CD4-positive, alpha-beta T cell (primary cell): Measurements from ENCODE around the gene RPS6KA3. TPM values are rescaled to one million over a fixed set of nuclear protein-coding genes. Genes with fewer than 3 reads are reported as not detected.

Experiments
- ATAC-seq: fragments of 200-7000 bp; cut with Tn5 transposase; one replicate; pipeline ENCODE4 v1.10.0; 2022; ENCODE audit warnings: mild to moderate bottlenecking; ENCODE audit not compliant: poor library complexity
- CTCF ChIA-PET: fragments of 350-600 bp; sonication (Branson Sonifier 250); formaldehyde crosslinking; loops from one replicate; lab custom pipeline; 2021; ENCODE audit warnings: antibody characterized with exemption, inconsistent platforms; lab: Charles Lee
- POLR2A ChIA-PET: fragments of 350-600 bp; sonication (Branson Sonifier 250); formaldehyde crosslinking; loops from one replicate; lab custom pipeline; 2021; ENCODE audit warnings: antibody characterized with exemption, inconsistent platforms; lab: Charles Lee
- DNase-seq, 14 experiments: peaks; one replicate each; pipeline ENCODE4 v3.0.0-alpha.2; 2013 to 2020; ENCODE audit warnings: mixed read lengths in 2 of 14
- H3K27ac ChIP-seq, 2 donors: one replicate each; pipeline versions ENCODE4 v1.5.1 to v1.7.0; 2013; ENCODE audit warnings: low read length in 2 of 2, low read depth in 1 of 2, mild to moderate bottlenecking in 1 of 2
- H3K27me3 ChIP-seq, 2 experiments: 1 replicate in 1 of 2; 2 replicates in 1 of 2; pipeline versions ENCODE4 v1.6.1 to v1.7.0; 2013; ENCODE audit warnings: low read length in 2 of 2, control low read depth in 1 of 2, mild to moderate bottlenecking in 1 of 2, moderate library complexity in 1 of 2; ENCODE audit not compliant: insufficient read depth in 2 of 2, control insufficient read depth in 1 of 2
- H3K36me3 ChIP-seq: one replicate; pipeline ENCODE4 v1.6.1; 2013; ENCODE audit warnings: low read length, control low read depth; ENCODE audit not compliant: insufficient read depth
- H3K4me1 ChIP-seq: one replicate; pipeline ENCODE4 v1.6.1; 2013; ENCODE audit warnings: low read length, control low read depth; ENCODE audit not compliant: insufficient read depth
- H3K4me3 ChIP-seq: one replicate; pipeline ENCODE4 v1.5.1; 2013; ENCODE audit warnings: mild to moderate bottlenecking, low read length, moderate library complexity
- H3K9me3 ChIP-seq, 2 experiments: 1 replicate in 1 of 2; 2 replicates in 1 of 2; pipeline versions ENCODE4 v1.6.1 to v1.7.0; 2013; ENCODE audit warnings: low read length in 2 of 2, mild to moderate bottlenecking in 2 of 2, control low read depth in 1 of 2, moderate library complexity in 1 of 2; ENCODE audit not compliant: control insufficient read depth in 1 of 2, insufficient read depth in 1 of 2
- H3K27ac Mint-ChIP-seq: one replicate; pipeline ENCODE4 v1.8.0; 2020; ENCODE audit warnings: mixed read lengths
- H3K27me3 Mint-ChIP-seq: one replicate; pipeline ENCODE4 v1.8.0; 2021; ENCODE audit warnings: mixed read lengths
- H3K36me3 Mint-ChIP-seq: one replicate; pipeline ENCODE4 v1.8.0; 2021; ENCODE audit warnings: low read depth, mixed read lengths
- H3K4me1 Mint-ChIP-seq: one replicate; pipeline ENCODE4 v1.8.0; 2021; ENCODE audit warnings: low read depth, mixed read lengths
- H3K4me3 Mint-ChIP-seq: one replicate; pipeline ENCODE4 v1.8.0; 2020; ENCODE audit warnings: mild to moderate bottlenecking, mixed read lengths
- H3K9me3 Mint-ChIP-seq: one replicate; pipeline ENCODE4 v1.8.0; 2020; ENCODE audit warnings: mixed read lengths
- intact Hi-C, 2 experiments: fragments of 100-400 bp; cut with DNase I in 1 of 2; cut with micrococcal nuclease in 1 of 2; formaldehyde crosslinking; loops; one replicate each; pipeline versions ENCODE4 v1.15.1 to v1.9.0; 2023 to 2025; cut with DNase I, micrococcal nuclease
- polyA plus RNA-seq, 2 donors: library from polyadenylated mRNA; unstranded; fragments of 120-200 nt; gene quantifications; one replicate each; pipeline ENCODE4 v1.2.1, GENCODE V29; 2013
- total RNA-seq, 174 experiments: library from RNA in 2 of 174; stranded (reverse) in 2 of 174; gene quantifications; one replicate each; pipeline ENCODE4 v1.2.3 and lab custom pipeline; 2021 to 2026
- TF ChIP-seq, protein P1 (sequence below): fragments of 200-600 bp; IDR thresholded peaks from one replicate; pipeline ENCODE4 v1.8.0; 2022; ENCODE audit warnings: antibody characterized with exemption, mild to moderate bottlenecking

Gene RPS6KA3
- total RNA-seq, result 10 to 100 TPM; 39.6 to 39.7 TPM
- 84.3 TPM for polyA plus RNA-seq (2013, experiment 1 of 2)
- polyA plus RNA-seq (2013, experiment 2 of 2), result 89.9 TPM
- 160 to 461 (median 262) reads per million in 172 experiments for total RNA-seq (lab: John Stamatoyannopoulos, UW)

DNA sequence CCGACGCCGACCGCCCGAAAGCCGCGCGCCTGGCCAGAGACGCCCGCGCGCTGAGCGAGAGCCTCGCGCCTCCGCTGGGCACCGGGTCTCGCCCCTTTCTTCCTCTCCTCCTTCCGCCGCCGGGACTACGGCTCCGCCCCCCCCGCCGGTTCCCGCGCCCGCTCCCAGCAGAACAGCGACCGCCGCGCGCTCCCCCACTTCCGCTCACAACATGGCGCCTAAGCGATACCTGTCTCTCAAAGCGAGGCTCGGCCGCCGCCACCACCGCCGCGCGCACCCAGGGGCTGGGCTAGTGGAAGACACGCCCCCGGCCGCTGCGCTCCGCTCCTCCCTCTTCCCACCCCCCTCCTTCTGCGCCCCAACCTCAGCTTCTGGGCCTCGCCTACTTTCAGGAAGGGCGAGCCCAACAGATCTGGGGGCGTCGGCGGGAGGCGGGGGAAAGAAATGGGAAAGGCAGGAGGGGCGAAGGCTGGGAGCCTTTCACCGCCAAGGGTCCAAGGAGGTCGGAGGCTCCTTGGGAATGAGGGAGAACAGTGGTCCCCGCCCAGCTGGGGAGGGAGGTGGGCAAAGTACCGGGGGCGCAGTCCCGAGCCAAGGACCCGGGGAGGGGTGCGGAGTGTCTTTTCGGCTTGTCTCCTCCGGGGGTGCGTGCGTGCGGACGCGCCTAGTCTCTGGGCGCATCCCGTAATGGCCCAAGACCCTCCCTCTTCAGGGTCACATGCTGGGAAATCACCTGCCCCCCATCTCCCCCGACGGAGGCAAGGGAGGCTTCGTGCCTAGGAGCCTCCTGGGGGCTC lies at the start of gene RPS6KA3:
Gene RPS6KA3 (minus strand): TSS at position 100 of the 797 bp plus-strand sequence. CDS start 277 bp downstream, outside the sequence.
- H3K9me3 ChIP-seq, result peaks cover 0 to 5% of the 10 kb centered on the region in 2 experiments
- Mint-ChIP-seq H3K36me3 (peaks cover 19% of the 10 kb centered on the region), H3K9me3 (no peaks in the 10 kb centered on the region), H3K27me3 (no peaks in the 10 kb centered on the region), H3K4me1 (peaks cover 29% of the 10 kb centered on the region), H3K4me3 (peak within 1 kb of the TSS; percentile 99), H3K27ac (peak within 1 kb of the TSS; percentile 97)
- peaks cover 15% of the 10 kb centered on the region for H3K4me1 ChIP-seq
- no peaks in the 10 kb centered on the region for H3K27me3 ChIP-seq
- ChIA-PET CTCF (interaction anchor here (0.7 kb wide), 1 partner anchor 913 kb away, joined by 3 read pairs; no protein-coding TSS in a partner anchor), POLR2A (interaction anchor here (0.6 to 2.4 kb wide), 8 partner anchors 11 to 1124 kb away, joined by 3 to 12 read pairs (median 4); partner anchors contain the start of gene EIF1AX)
- peaks cover under 1% of the 10 kb centered on the region for H3K36me3 ChIP-seq
- peak within 1 kb of the TSS; percentile 75 to 76 for H3K27ac ChIP-seq
- H3K4me3 ChIP-seq, result peak within 1 kb of the TSS; percentile 86
- intact Hi-C loops, result loop anchor here (10.0 kb wide), 2 partner anchors 148 to 1282 kb away; partner anchors contain the start of gene PHKA2 (in 1 of the 2)
- DNase-seq (peak; percentile 79 to 95 (median 89)), ATAC-seq (peak; percentile 81)
- TF ChIP-seq, protein P1, sequence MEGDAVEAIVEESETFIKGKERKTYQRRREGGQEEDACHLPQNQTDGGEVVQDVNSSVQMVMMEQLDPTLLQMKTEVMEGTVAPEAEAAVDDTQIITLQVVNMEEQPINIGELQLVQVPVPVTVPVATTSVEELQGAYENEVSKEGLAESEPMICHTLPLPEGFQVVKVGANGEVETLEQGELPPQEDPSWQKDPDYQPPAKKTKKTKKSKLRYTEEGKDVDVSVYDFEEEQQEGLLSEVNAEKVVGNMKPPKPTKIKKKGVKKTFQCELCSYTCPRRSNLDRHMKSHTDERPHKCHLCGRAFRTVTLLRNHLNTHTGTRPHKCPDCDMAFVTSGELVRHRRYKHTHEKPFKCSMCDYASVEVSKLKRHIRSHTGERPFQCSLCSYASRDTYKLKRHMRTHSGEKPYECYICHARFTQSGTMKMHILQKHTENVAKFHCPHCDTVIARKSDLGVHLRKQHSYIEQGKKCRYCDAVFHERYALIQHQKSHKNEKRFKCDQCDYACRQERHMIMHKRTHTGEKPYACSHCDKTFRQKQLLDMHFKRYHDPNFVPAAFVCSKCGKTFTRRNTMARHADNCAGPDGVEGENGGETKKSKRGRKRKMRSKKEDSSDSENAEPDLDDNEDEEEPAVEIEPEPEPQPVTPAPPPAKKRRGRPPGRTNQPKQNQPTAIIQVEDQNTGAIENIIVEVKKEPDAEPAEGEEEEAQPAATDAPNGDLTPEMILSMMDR, result no peak

DNA sequence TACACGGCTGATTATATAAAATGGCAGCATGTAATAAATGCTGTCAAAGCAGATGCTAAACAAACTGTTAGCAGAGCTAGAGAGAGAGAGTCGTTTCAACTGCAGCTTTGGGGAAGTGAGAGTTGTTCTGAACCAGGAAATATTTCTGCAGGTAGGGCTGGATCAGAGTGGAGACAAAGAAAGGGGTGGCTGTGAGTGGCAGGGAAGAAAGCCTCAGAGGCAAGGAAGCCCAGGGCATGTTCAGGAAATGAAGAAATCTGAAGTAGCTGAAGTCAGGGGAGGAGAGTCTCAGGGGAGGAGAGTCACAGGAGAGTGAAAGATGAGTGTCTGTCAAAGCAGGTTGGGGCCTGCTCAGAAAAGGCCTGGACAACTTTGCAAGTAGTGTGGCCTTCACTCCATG lies 48.4 kb upstream of the RPS6KA3 start:
- Histone ChIP-seq H3K9me3 (no peaks in the 10 kb centered on the region), H3K4me1 (peaks cover 4% of the 10 kb centered on the region), H3K27ac (no peak overlapping the region), H3K4me3 (no peak overlapping the region), H3K36me3 (no peaks in the 10 kb centered on the region), H3K27me3 (no peaks in the 10 kb centered on the region)
- DNase-seq (no peak), ATAC-seq (no peak)
- Mint-ChIP-seq H3K9me3 (no peaks in the 10 kb centered on the region), H3K36me3 (no peaks in the 10 kb centered on the region), H3K27ac (peak overlapping the region; percentile 27), H3K4me1 (peaks cover 26% of the 10 kb centered on the region), H3K27me3 (no peaks in the 10 kb centered on the region), H3K4me3 (no peak overlapping the region)
- ChIA-PET POLR2A (no interaction called here), CTCF (no interaction called here)
- TF ChIP-seq, protein P1, result no peak
- intact Hi-C loops, result no loop called here

DNA sequence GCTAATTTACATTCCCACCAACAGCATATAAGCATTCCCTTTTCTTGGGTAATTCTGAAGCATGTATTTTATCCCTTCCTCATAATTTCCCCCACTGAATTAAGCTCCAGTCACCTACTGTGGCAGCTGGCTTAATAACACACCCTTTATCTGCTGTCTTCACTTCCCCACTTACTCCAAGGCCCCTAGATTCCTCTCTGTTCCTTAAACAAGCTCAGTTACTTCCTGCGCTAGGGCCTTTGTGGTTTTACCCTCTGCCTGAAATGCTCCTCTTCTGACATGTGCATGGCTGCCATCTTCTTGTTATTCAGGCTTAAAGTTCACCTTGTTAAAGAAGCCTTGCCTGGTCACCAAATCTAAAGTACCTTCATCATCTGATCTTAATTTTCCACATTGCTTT lies 47.2 kb upstream of the RPS6KA3 start:
- CTCF ChIA-PET, result no interaction called here

More for the DNA sequence above, 47.2 kb upstream of the RPS6KA3 start:
- POLR2A ChIA-PET, result no interaction called here
- no peaks in the 10 kb centered on the region for H3K36me3 ChIP-seq
- no peak overlapping the region for H3K4me3 ChIP-seq
- Mint-ChIP-seq H3K36me3 (no peaks in the 10 kb centered on the region), H3K4me3 (no peak overlapping the region), H3K27ac (no peak overlapping the region), H3K4me1 (peaks cover 19% of the 10 kb centered on the region), H3K9me3 (no peaks in the 10 kb centered on the region), H3K27me3 (no peaks in the 10 kb centered on the region)
- no peaks in the 10 kb centered on the region for H3K9me3 ChIP-seq
- TF ChIP-seq, protein P1, result no peak
- peaks cover 4% of the 10 kb centered on the region for H3K4me1 ChIP-seq
- peak in 2 of 14 experiments; percentile 8 to 9 for DNase-seq
- no peaks in the 10 kb centered on the region for H3K27me3 ChIP-seq
- intact Hi-C loops, result loop anchor here in 1 of 2 experiments (5.0 kb wide), 1 partner anchor 42 kb away; no protein-coding TSS in a partner anchor
- H3K27ac ChIP-seq, result no peak overlapping the region
- no peak for ATAC-seq
